Naive B cell (primary cell): ENCODE results near the gene FAM124A. TPM values are rescaled to one million over a fixed set of nuclear protein-coding genes. Genes with fewer than 3 reads are reported as not detected.

Experiments used
- ATAC-seq, 2 donors: fragments of 150-1000 bp; cut with Tn5 transposase; 2 replicates each; pipeline ENCODE4 v1.10.0; 2021; ENCODE audit warnings: low read depth in 2 of 2, mild to moderate bottlenecking in 2 of 2, moderate library complexity in 2 of 2
- DNase-seq: peaks from one replicate; pipeline ENCODE4 v3.0.0; 2022
- H3K27ac Mint-ChIP-seq, 6 donors: one replicate each; pipeline ENCODE4 v1.8.0; 2020 to 2022; ENCODE audit warnings: mild to moderate bottlenecking in 6 of 6, mixed read lengths in 6 of 6, moderate library complexity in 5 of 6, inconsistent platforms in 2 of 6
- H3K27me3 Mint-ChIP-seq, 3 donors: one replicate each; pipeline ENCODE4 v1.8.0; 2021 to 2022; ENCODE audit warnings: mixed read lengths in 3 of 3, mild to moderate bottlenecking in 1 of 3
- H3K36me3 Mint-ChIP-seq, 2 donors: one replicate each; pipeline ENCODE4 v1.8.0; 2020 to 2022; ENCODE audit warnings: mixed read lengths in 2 of 2, inconsistent platforms in 1 of 2, mild to moderate bottlenecking in 1 of 2
- H3K4me1 Mint-ChIP-seq, 3 donors: one replicate each; pipeline ENCODE4 v1.8.0; 2020 to 2022; ENCODE audit warnings: mixed read lengths in 3 of 3, inconsistent platforms in 1 of 3, mild to moderate bottlenecking in 1 of 3, moderate library complexity in 1 of 3
- H3K4me3 Mint-ChIP-seq, 8 donors: one replicate each; pipeline ENCODE4 v1.8.0; 2020 to 2022; ENCODE audit warnings: mild to moderate bottlenecking in 8 of 8, mixed read lengths in 8 of 8, moderate library complexity in 8 of 8, inconsistent platforms in 2 of 8
- H3K9me3 Mint-ChIP-seq, 7 donors: one replicate each; pipeline ENCODE4 v1.8.0; 2020 to 2022; ENCODE audit warnings: mixed read lengths in 7 of 7, mild to moderate bottlenecking in 5 of 7, inconsistent platforms in 2 of 7, moderate library complexity in 1 of 7
- polyA plus RNA-seq, 6 donors: library from polyadenylated mRNA; unstranded; fragments of 300-500 nt; fragmentation: Illumina TruSeq; gene quantifications; one replicate each; pipeline ENCODE4 v1.2.3, GENCODE V29; 2021; ENCODE audit warnings: low read depth in 6 of 6

FAM124A gene
- polyA plus RNA-seq, 6 donors from 2014 or later, result 0.09 to 0.13 (median 0.09) TPM; not detected in 3

DNA sequence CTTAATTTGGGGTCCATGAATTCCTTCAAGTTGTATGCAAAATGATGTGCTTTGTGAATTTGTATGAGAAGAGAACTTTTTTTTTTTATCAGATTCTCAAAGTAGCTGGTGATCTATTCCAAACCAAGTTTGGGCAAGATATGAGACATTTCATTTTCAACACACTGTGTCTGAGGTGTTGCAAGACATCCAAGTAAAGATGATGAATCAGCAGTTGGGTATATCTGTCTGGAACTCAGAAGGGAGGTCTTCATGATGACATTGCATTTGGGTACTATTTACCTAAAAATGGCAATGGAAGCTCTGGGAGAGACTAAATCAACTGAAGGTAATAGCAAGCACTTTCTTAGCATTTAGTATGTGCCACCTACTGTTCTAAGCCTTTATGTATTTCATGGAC lies 2.8 kb downstream of the FAM124A start:
- Mint-ChIP-seq H3K9me3 (peaks cover 0 to 2% (median 0%) of the 10 kb centered on the region in 7 donors), H3K36me3 (no peaks in the 10 kb centered on the region), H3K4me1 (peaks cover 0 to 13% (median 0%) of the 10 kb centered on the region in 3 donors), H3K27me3 (peaks cover 26 to 69% (median 55%) of the 10 kb centered on the region in 3 donors), H3K27ac (no peak overlapping the region), H3K4me3 (peak overlapping the region in 2 of 8 donors; percentile 30 to 45)
- no peak for DNase-seq
- no peak for ATAC-seq

DNA sequence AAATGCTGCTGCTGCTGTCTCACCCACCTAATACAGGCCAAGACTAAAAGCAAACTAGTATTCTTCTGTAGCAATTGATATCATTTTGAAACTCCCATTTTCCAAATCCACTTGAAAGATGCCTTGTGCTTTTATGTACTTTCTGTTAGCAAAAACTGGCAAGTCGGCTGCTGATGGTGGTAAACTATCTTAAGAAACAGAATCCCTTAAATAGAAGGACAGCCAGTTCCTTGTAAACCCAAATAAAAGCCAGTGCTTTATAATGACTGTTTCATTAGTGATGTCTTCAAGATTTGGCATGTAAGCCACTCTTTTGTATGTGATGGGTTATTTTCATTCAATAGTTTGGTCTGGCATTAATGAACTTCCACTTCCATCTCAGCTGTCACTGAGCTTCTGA lies 5.2 kb downstream of the FAM124A start:
- ATAC-seq (no peak), DNase-seq (no peak)
- Mint-ChIP-seq H3K4me1 (peaks cover 0 to 5% (median 3%) of the 10 kb centered on the region in 3 donors), H3K9me3 (peaks cover 0 to 2% (median 0%) of the 10 kb centered on the region in 7 donors), H3K27ac (no peak overlapping the region), H3K36me3 (no peaks in the 10 kb centered on the region), H3K27me3 (peaks cover 25 to 73% (median 67%) of the 10 kb centered on the region in 3 donors), H3K4me3 (no peak overlapping the region)

DNA sequence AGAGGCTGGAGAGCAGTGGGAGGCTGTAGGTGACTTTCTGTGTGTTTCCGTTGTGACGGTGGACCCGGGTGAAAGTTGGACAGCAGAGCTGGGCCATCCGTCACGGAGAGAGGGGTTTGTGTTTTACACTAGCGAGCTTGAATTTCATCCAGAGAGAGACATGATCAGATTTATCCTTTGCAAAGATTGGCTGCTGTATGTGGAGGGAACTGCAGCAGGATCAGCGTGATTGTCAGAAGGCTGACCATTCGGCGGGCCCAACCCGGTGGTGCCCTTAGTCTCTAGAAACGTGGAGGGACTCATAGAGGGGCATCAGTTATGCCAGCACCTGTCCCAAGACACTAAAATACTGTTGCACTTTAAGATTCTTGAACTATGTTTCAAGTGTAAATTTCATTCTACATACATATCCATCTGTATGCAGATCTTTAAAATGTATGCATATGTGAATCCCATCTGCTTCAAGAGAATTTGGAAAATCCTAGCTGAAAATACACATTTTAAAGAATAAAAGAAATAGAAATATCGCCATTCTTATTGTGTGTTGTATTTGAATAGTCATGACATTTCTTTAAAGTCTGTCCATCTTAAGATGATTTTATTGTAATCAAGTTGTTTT lies 7.0 kb downstream of the FAM124A start:
- H3K36me3 Mint-ChIP-seq, result no peaks in the 10 kb centered on the region
- no peak for ATAC-seq
- H3K4me1 Mint-ChIP-seq, result peaks cover 0 to 5% (median 0%) of the 10 kb centered on the region in 3 donors
- no peak overlapping the region for H3K27ac Mint-ChIP-seq
- peaks cover 20 to 68% (median 61%) of the 10 kb centered on the region in 3 donors for H3K27me3 Mint-ChIP-seq
- H3K4me3 Mint-ChIP-seq, result no peak overlapping the region
- DNase-seq, result no peak
- peaks cover 0 to 6% (median 0%) of the 10 kb centered on the region in 7 donors for H3K9me3 Mint-ChIP-seq

DNA sequence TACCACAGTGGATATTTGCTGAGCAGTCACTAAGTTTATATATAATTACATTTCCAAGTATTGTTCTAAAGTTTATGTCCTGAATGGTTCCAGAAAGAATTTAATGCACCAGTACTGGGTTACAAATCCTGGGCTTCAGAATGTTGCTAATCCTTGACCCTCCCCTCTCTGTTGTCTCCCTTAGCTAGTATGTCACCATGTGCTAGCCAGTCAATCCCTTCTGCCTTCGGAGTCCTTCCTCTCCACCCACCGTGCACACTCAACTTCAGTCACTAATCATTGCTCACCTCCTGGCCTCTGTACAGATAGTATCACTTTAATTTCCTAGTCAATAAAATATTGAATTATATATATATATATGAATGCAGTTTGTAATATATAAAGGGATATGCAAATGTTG lies 7.5 kb downstream of the FAM124A start:
- Mint-ChIP-seq H3K4me3 (no peak overlapping the region), H3K27me3 (peaks cover 17 to 68% (median 57%) of the 10 kb centered on the region in 3 donors), H3K4me1 (peaks cover 0 to 5% (median 0%) of the 10 kb centered on the region in 3 donors), H3K27ac (no peak overlapping the region), H3K36me3 (no peaks in the 10 kb centered on the region), H3K9me3 (peaks cover 0 to 6% (median 0%) of the 10 kb centered on the region in 7 donors)
- ATAC-seq (no peak), DNase-seq (no peak)

DNA sequence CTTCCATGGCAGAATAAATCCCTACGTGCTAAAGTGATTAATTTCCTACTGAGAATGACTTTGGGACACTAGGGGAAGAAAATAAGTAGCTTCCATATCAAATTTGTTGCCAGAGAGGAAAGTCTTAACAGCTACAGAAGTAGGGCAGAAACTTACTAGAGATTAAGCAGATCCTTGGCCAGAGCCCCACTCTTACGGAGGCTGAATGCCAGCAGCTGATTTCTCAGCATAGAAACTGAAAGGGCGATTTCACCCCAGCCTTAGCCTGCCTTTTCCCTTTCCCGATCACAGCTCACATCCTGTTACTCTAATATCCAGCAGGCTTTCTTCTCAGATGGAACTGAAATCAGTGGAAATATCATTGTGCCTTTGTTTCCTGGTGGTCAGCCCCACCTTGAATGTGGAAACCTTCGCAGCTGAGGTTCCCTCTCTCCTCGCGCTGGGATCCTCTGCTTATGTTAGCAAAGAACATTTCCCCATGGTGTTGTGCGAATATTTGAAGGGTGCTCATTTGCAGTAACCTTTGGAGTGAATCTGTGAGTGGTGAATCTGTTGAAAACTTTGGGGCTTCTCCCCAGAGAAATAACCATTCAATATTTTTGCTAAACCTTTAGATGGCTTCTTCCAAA lies 8.4 kb downstream of the FAM124A start:
- DNase-seq (no peak), ATAC-seq (no peak)
- peak overlapping the region in 4 of 8 donors; percentile 33 to 80 (median 53) for H3K4me3 Mint-ChIP-seq
- H3K4me1 Mint-ChIP-seq, result peaks cover 0 to 5% (median 0%) of the 10 kb centered on the region in 3 donors
- H3K27me3 Mint-ChIP-seq, result peaks cover 10 to 61% (median 49%) of the 10 kb centered on the region in 3 donors
- no peak overlapping the region for H3K27ac Mint-ChIP-seq
- no peaks in the 10 kb centered on the region for H3K36me3 Mint-ChIP-seq
- H3K9me3 Mint-ChIP-seq, result peaks cover 0 to 6% (median 0%) of the 10 kb centered on the region in 7 donors

DNA sequence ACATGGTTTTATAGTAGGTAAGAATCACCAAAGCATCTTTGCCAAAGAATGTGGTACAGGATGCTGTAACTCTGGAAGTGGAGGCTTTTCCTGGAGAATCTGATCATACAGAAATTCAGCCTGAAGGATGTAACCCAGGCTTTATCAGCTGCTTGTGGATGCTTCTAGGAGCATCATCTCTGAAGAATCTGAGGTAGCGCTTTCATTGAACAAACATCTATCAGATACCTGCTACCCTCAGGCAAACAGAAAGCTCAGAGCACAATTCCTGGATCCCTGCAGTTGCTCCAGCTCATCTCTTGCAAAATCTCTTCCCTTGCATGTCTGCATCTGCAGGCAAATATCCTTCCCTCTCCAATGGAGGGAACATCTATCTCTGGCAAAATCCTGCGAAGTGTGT lies 9.3 kb downstream of the FAM124A start:
- DNase-seq (no peak), ATAC-seq (no peak)
- Mint-ChIP-seq H3K36me3 (no peaks in the 10 kb centered on the region), H3K9me3 (peaks cover 0 to 6% (median 0%) of the 10 kb centered on the region in 7 donors), H3K4me1 (peaks cover 0 to 6% (median 5%) of the 10 kb centered on the region in 3 donors), H3K4me3 (no peak overlapping the region), H3K27ac (no peak overlapping the region), H3K27me3 (peaks cover 16 to 53% (median 50%) of the 10 kb centered on the region in 3 donors)

DNA sequence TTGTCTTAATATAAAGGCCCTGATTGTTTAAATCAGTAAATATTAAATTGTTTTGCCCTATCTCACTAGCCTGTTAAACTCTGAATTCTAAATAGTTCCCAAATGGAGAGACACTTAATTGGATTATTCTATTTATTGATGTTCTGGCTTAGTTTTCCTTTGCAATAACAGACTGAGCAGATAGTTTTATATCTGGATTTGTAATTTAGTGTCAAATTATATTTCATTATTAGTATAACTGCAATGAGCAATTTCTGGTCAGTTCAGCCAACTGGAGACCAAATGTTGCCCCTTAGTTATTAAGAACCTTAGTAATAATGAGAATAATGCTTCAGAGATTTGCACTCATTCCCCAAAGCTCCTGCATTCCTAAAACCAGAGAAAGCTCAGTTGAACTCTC lies 10.1 kb downstream of the FAM124A start:
- no peak overlapping the region for H3K4me3 Mint-ChIP-seq
- peaks cover 0 to 6% (median 5%) of the 10 kb centered on the region in 3 donors for H3K4me1 Mint-ChIP-seq
- peaks cover 16 to 50% (median 49%) of the 10 kb centered on the region in 3 donors for H3K27me3 Mint-ChIP-seq
- H3K27ac Mint-ChIP-seq, result no peak overlapping the region
- H3K9me3 Mint-ChIP-seq, result peaks cover 0 to 6% (median 0%) of the 10 kb centered on the region in 7 donors
- no peaks in the 10 kb centered on the region for H3K36me3 Mint-ChIP-seq
- ATAC-seq (no peak), DNase-seq (no peak)

DNA sequence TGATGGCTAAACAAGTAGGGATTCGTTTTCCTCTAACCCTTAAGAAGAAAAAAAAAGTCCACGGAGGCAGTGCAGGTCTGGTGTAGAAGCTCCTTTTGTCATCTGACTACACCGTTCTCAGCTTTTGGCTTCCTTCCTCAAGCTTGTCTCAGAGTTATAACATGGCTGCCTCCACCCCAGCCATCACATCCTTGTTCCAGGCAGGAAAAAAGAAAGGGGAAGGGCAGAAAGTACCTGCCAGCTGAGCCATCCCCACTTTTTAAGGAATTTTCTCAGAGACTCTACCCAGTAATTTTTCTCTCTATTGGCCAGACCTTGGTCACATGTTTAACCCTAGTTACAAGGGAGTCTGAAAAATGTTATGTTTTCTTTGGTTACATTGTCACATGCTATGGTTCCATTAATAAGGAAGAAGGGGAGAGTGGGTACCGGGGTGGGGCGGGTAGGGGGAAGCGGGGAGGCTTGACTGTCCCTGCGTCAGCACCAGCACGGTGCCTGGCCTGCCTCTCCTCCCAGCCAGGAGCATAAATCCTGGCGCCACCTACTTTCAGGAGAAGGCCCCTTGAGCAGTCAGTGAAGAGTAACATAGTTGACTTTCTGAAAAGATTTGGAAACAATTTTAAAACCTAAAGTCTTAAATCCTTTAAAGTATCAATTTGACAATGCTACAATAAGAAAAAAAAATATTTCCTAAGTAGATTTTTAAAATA lies 11.1 kb downstream of the FAM124A start:
- H3K36me3 Mint-ChIP-seq, result no peaks in the 10 kb centered on the region
- no peak for ATAC-seq
- H3K27me3 Mint-ChIP-seq, result peaks cover 16 to 44% (median 43%) of the 10 kb centered on the region in 3 donors
- no peak for DNase-seq
- peaks cover 0 to 6% (median 5%) of the 10 kb centered on the region in 3 donors for H3K4me1 Mint-ChIP-seq
- no peak overlapping the region for H3K4me3 Mint-ChIP-seq
- H3K9me3 Mint-ChIP-seq, result peaks cover 0 to 6% (median 0%) of the 10 kb centered on the region in 7 donors
- H3K27ac Mint-ChIP-seq, result no peak overlapping the region

DNA sequence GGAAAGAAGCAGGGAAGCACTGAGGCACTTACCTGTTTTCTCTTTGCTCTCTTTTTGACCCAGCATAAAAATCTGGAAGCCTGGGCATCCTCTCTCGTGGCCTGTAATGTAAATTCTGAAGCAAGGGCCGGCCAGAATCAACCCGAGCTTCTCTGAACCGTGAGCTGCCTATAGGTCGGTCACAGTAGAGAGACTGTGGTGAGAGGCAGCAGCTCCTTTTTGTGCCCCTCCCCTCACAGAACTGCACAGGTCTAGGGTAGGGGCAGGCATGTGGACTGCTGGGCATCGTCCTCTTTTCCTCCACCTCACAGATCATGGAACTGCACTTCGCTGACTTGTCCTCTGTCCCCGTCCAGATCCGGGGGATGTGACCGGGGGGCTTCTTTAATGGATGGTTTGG lies 12.5 kb downstream of the FAM124A start:
- no peak for DNase-seq
- peaks cover 0 to 6% (median 5%) of the 10 kb centered on the region in 3 donors for H3K4me1 Mint-ChIP-seq
- H3K27ac Mint-ChIP-seq, result peak overlapping the region in 1 of 6 donors; percentile 62
- no peak for ATAC-seq
- H3K4me3 Mint-ChIP-seq, result no peak overlapping the region
- H3K27me3 Mint-ChIP-seq, result peaks cover 16 to 37% (median 32%) of the 10 kb centered on the region in 3 donors
- H3K36me3 Mint-ChIP-seq, result no peaks in the 10 kb centered on the region
- H3K9me3 Mint-ChIP-seq, result peaks cover 0 to 6% (median 0%) of the 10 kb centered on the region in 7 donors

DNA sequence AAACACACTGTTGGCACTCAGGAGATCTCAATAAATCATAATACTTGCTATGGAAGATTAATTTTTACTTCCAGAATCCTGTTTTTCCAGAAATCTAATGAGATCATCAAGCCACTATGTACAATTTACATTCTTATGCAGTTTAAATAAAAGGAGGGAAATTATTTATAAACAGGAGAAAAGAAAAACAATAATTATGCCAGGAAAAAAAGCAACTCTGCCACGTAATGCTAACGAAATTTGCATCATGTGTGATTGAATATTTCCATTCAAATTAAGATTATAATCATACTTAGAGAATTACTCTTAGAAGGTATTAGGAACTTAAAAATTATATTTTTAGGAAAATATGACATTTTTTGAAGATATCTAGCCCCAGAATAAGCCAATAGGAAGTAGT lies 13.0 kb downstream of the FAM124A start:
- no peak overlapping the region for H3K4me3 Mint-ChIP-seq
- no peaks in the 10 kb centered on the region for H3K36me3 Mint-ChIP-seq
- H3K27ac Mint-ChIP-seq, result no peak overlapping the region
- peaks cover 16 to 32% (median 27%) of the 10 kb centered on the region in 3 donors for H3K27me3 Mint-ChIP-seq
- peaks cover 0 to 6% (median 0%) of the 10 kb centered on the region in 7 donors for H3K9me3 Mint-ChIP-seq
- peaks cover 0 to 6% (median 5%) of the 10 kb centered on the region in 3 donors for H3K4me1 Mint-ChIP-seq
- ATAC-seq, result no peak
- DNase-seq, result no peak

DNA sequence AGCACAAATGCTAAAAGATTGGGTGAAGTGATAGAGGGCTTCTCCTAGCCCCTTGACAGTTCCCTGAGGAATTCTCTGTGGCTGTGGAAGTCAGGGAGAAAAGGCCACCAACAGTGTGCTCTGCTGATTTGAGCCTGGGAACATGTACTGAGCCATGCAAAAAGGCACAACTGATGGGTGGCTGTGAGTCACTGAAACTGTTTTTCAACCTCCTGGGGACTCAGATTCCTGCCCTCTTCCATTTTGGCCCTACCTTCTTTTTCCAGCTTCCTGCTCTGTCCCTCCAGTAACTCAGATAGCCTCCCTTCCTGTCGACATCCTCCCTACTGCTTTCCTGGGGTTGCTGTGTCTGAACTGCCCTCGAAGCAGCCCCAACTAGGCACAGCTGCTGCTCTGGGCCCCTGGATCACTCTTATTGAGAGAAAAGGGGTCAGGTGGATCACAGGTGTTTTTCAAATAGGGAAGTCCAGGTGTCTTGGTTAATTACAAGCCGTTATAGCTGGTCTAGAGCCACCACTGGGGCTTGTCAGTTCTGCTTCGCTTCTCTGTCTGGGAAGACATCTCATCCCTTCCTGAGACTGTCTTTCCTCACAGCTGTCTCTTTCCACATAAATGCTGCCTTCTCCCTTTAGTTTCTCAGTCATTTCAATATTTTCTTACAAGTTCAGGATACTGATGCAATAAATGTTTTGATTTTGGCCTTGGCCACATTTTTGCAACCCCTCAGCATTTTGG lies 13.7 kb downstream of the FAM124A start:
- no peaks in the 10 kb centered on the region for H3K36me3 Mint-ChIP-seq
- peak overlapping the region in 2 of 6 donors; percentile 4 to 80 for H3K27ac Mint-ChIP-seq
- H3K27me3 Mint-ChIP-seq, result peaks cover 12 to 26% (median 20%) of the 10 kb centered on the region in 3 donors
- DNase-seq (no peak), ATAC-seq (peak in 1 of 2 donors; percentile 33)
- H3K4me3 Mint-ChIP-seq, result peak overlapping the region in 1 of 8 donors; percentile 55
- H3K4me1 Mint-ChIP-seq, result peaks cover 0 to 6% (median 0%) of the 10 kb centered on the region in 3 donors
- peaks cover 0 to 6% (median 0%) of the 10 kb centered on the region in 7 donors for H3K9me3 Mint-ChIP-seq

DNA sequence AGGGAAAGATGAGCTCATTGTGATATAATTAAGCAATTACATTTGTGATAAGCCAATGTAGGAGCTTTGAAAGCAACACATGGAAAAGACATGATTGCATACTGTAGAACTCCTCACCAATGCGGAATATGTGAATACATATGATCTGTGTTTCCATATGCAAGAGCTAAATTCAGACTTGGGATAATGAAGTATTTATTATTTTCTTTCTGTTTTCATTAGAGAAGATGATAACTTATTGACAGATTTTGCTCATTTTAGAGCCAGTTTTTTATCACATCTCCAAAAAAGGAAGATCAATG lies 14.2 kb downstream of the FAM124A start:
- Mint-ChIP-seq H3K27me3 (peaks cover 11 to 20% (median 15%) of the 10 kb centered on the region in 3 donors), H3K4me1 (peaks cover 0 to 6% (median 0%) of the 10 kb centered on the region in 3 donors), H3K9me3 (peaks cover 0 to 6% (median 0%) of the 10 kb centered on the region in 7 donors), H3K27ac (peak overlapping the region in 1 of 6 donors; percentile 80), H3K4me3 (no peak overlapping the region), H3K36me3 (no peaks in the 10 kb centered on the region)
- DNase-seq (no peak), ATAC-seq (no peak)

DNA sequence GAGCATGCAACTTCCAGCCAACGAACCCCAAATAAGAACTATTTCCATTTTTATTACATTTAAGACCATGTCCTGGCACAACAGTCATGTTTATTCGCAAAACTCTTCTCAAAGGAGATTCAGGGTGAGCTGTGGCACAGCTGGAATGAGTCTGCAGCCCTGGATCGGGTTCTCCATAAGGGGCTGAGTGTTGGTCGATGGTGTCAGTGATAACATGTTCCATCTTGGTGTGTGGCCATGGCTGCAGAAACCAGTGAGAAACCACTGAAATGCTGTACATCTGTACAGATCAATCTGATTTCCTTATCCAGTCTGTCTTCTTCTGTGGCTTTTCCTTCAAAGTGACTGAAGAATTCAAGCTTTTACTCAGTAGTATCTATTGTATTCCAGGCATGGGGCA lies 15.2 kb downstream of the FAM124A start:
- Mint-ChIP-seq H3K9me3 (peaks cover 0 to 6% (median 0%) of the 10 kb centered on the region in 7 donors), H3K27ac (no peak overlapping the region), H3K27me3 (peaks cover 7 to 16% (median 12%) of the 10 kb centered on the region in 3 donors), H3K36me3 (no peaks in the 10 kb centered on the region), H3K4me1 (peaks cover 0 to 6% (median 0%) of the 10 kb centered on the region in 3 donors), H3K4me3 (no peak overlapping the region)
- no peak for ATAC-seq
- DNase-seq, result no peak
